Measurements from ENCODE around the gene FILIP1. TPM values are rescaled to one million over a fixed set of nuclear protein-coding genes. Genes with fewer than 3 reads are reported as not detected.

FILIP1 gene, protein sequence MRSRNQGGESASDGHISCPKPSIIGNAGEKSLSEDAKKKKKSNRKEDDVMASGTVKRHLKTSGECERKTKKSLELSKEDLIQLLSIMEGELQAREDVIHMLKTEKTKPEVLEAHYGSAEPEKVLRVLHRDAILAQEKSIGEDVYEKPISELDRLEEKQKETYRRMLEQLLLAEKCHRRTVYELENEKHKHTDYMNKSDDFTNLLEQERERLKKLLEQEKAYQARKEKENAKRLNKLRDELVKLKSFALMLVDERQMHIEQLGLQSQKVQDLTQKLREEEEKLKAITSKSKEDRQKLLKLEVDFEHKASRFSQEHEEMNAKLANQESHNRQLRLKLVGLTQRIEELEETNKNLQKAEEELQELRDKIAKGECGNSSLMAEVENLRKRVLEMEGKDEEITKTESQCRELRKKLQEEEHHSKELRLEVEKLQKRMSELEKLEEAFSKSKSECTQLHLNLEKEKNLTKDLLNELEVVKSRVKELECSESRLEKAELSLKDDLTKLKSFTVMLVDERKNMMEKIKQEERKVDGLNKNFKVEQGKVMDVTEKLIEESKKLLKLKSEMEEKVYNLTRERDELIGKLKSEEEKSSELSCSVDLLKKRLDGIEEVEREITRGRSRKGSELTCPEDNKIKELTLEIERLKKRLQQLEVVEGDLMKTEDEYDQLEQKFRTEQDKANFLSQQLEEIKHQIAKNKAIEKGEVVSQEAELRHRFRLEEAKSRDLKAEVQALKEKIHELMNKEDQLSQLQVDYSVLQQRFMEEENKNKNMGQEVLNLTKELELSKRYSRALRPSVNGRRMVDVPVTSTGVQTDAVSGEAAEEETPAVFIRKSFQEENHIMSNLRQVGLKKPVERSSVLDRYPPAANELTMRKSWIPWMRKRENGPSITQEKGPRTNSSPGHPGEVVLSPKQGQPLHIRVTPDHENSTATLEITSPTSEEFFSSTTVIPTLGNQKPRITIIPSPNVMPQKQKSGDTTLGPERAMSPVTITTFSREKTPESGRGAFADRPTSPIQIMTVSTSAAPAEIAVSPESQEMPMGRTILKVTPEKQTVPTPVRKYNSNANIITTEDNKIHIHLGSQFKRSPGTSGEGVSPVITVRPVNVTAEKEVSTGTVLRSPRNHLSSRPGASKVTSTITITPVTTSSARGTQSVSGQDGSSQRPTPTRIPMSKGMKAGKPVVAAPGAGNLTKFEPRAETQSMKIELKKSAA (N-terminal part only)
- 0.03 TPM in 2 replicates for polyA plus RNA-seq (2012; rRNA removed)
- 0.03 and 0.05 TPM in 2 replicates for polyA plus RNA-seq (2012; cell fraction: cytosol; rRNA removed)
- polyA plus RNA-seq (2012; cell fraction: nucleus; rRNA removed) = 0.06 and 0.07 TPM in 2 replicates

DNA sequence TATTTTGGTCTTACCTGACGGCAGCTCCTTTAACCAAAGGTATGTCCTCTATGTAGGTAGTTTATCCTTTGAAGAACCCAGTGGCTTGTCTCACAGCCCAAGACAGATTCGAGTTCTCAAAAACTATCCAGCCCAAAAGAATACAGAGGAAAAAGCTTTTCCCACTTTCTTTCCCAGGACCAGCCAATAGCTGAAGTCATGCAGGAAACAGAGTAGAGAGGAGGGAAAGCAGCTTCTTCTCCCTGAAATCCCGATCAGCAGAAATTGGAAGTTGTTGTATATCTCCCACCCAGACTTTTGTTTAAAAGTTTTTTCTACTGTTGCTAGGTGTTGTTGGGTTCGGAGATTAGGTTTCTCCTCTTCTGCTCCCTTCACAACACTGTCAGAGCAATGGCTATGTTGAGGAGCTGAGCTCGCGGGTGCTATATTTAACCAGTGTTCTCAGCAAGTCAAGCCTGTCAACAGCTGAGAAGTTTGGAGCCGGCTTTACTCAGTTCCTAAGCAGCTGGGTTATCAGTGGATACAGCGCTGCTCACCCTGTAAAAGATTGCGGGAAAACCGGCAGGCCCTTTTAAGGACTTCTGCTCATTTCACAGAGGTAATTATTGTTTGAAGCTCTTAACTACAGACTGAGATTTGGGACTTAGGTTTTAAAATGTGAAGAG is at the start of gene FILIP1:
TSS of gene FILIP1 (minus strand) at position 401 of the 665 bp plus-strand sequence. CDS start 78,828 bp downstream, outside the sequence.
- Histone ChIP-seq H3K27ac (ENCODE audit: low read depth in 2 of 2, low read length in 1 of 2) (no peak within 1 kb of the TSS; a peak in 1 of 4 replicates), H4K20me1 (ENCODE audit: insufficient read depth) (no peaks in the 10 kb centered on the region), H3F3A (replicated peaks; ENCODE audit: insufficient read depth) (peaks cover 9% of the 10 kb centered on the region), H3K9me2 (no peaks in the 10 kb centered on the region), H3K36me3 (replicated peaks in 1 of 2; ENCODE audit: control insufficient read depth in 1 of 2, insufficient read depth in 2 of 2, low read length in 1 of 2) (no peaks in the 10 kb centered on the region), H3K9me3 (no peaks in the 10 kb centered on the region), H3K4me1 (ENCODE audit: control insufficient read depth in 1 of 2, insufficient read depth in 2 of 2, low read depth in 1 of 2, low read length in 1 of 2) (peaks cover 2 to 16% of the 10 kb centered on the region in 2 experiments; a peak in 3 of 4 replicates), H3K4me3 (ENCODE audit: low read depth in 2 of 2, low read length in 1 of 2) (no peak within 1 kb of the TSS), H3K27me3 (ENCODE audit: insufficient read depth) (no peaks in the 10 kb centered on the region), H2AFZ (ENCODE audit: low read depth) (no peak within 1 kb of the TSS), H3K79me2 (ENCODE audit: insufficient read depth) (no peaks in the 10 kb centered on the region), H3K9ac (no peak within 1 kb of the TSS), H3K4me2 (no peak within 1 kb of the TSS)
- 60% methylated on average over 10 of the region's 10 CpGs for WGBS (ENCODE audit: low lambda C conversion rate)
- POLR2A ChIA-PET = no interaction called here
- CTCF ChIA-PET = interaction anchor here (0.6 to 1.3 kb wide), 3 partner anchors 11 to 282 kb away, joined by 3 read pairs; no protein-coding TSS in a partner anchor
- TF ChIP-seq RXRA (IDR thresholded peaks at IDR 0.05; ENCODE audit: borderline replicate concordance, low read depth) (no peak), SIN3A (IDR thresholded peaks at IDR 0.05; ENCODE audit: borderline replicate concordance, low read depth, low read length) (no peak), ELF1 (IDR thresholded peaks at IDR 0.05) (no peak), MEF2A (IDR thresholded peaks at IDR 0.05; ENCODE audit: borderline replicate concordance, low read depth) (no peak), PBX3 (IDR thresholded peaks at IDR 0.05) (no peak), MXI1 (IDR thresholded peaks at IDR 0.05; ENCODE audit: low read depth, low read length) (no peak)
- no peak for DNase-seq

- no peaks in the 10 kb centered on the region for H4K20me1 ChIP-seq (ENCODE audit: insufficient read depth)
- H3K9me2 ChIP-seq = no peaks in the 10 kb centered on the region
- no peaks in the 10 kb centered on the region for H3K4me1 ChIP-seq (ENCODE audit: control insufficient read depth in 1 of 2, insufficient read depth in 2 of 2, low read depth in 1 of 2, low read length in 1 of 2)
- H3K4me2 ChIP-seq = no peak overlapping the region
- ChIA-PET POLR2A (no interaction called here), CTCF (interaction anchor here (2.4 kb wide), 1 partner anchor 15 kb away, joined by 12 read pairs; no protein-coding TSS in a partner anchor)
- no peaks in the 10 kb centered on the region for H3F3A ChIP-seq (replicated peaks; ENCODE audit: insufficient read depth)
- no peak overlapping the region for H3K4me3 ChIP-seq (ENCODE audit: low read depth in 2 of 2, low read length in 1 of 2)
- H3K79me2 ChIP-seq (ENCODE audit: insufficient read depth) = no peaks in the 10 kb centered on the region
- H3K9me3 ChIP-seq = no peaks in the 10 kb centered on the region
- DNase-seq = no peak
- H2AFZ ChIP-seq (ENCODE audit: low read depth) = no peak overlapping the region
- no peak overlapping the region for H3K27ac ChIP-seq (ENCODE audit: low read depth in 2 of 2, low read length in 1 of 2)
- H3K9ac ChIP-seq = no peak overlapping the region
- WGBS (ENCODE audit: low lambda C conversion rate) = 80% methylated on average over 2 of the region's 2 CpGs
- no peak for TF ChIP-seq TAF1 (IDR thresholded peaks at IDR 0.05; ENCODE audit: borderline replicate concordance, low read depth, low read length)
- TF ChIP-seq MAX (IDR thresholded peaks at IDR 0.05; ENCODE audit: low read depth) = no peak
- no peak for TF ChIP-seq JUND (IDR thresholded peaks at IDR 0.05)
- TF ChIP-seq RFX5 (IDR thresholded peaks at IDR 0.05; ENCODE audit: low read length) = no peak
- H3K27me3 ChIP-seq (ENCODE audit: insufficient read depth) = no peaks in the 10 kb centered on the region; the same call in 1 of the 2 replicates
- H3K36me3 ChIP-seq (replicated peaks in 1 of 2; ENCODE audit: control insufficient read depth in 1 of 2, insufficient read depth in 2 of 2, low read length in 1 of 2) = no peaks in the 10 kb centered on the region
Measured at GRCh38 chr6:75543311-75543710, 49.7 kb upstream of the FILIP1 start.
